8988T (cell line): ENCODE results near the gene HACD1.

Experiments
- DNase-seq: peaks from one replicate; pipeline ENCODE4 v3.0.0; 2011

The HACD1 gene

GRCh38 chr10:17617031-17617911 is at the start of gene HACD1:
HACD1 (minus strand) TSS chr10:17617374; CDS start chr10:17617339, 35 bp downstream.
- peak; percentile 86 for DNase-seq

- no peak for DNase-seq
Observed at GRCh38 chr10:17665747-17666146, 48.6 kb upstream of the HACD1 start.

GRCh38 chr10:17663450-17663849 is 46.3 kb upstream of the HACD1 start:
- DNase-seq = no peak

- no peak for DNase-seq
Observed at GRCh38 chr10:17662193-17663138, 45.3 kb upstream of the HACD1 start.

- no peak for DNase-seq
Observed at GRCh38 chr10:17661510-17661909, 44.3 kb upstream of the HACD1 start.

- DNase-seq = no peak
Observed at GRCh38 chr10:17660921-17661320, 43.7 kb upstream of the HACD1 start.

GRCh38 chr10:17659365-17659764 is 42.2 kb upstream of the HACD1 start:
- no peak for DNase-seq

- no peak for DNase-seq
Observed at GRCh38 chr10:17657103-17657500, 39.9 kb upstream of the HACD1 start.

GRCh38 chr10:17655567-17656146 is 38.5 kb upstream of the HACD1 start:
- no peak for DNase-seq

- DNase-seq = no peak
Observed at GRCh38 chr10:17655009-17655408, 37.8 kb upstream of the HACD1 start.

GRCh38 chr10:17652585-17652984 is 35.4 kb upstream of the HACD1 start:
- no peak for DNase-seq

- no peak for DNase-seq
Observed at GRCh38 chr10:17651896-17652295, 34.7 kb upstream of the HACD1 start.

GRCh38 chr10:17650416-17650815 is 33.2 kb upstream of the HACD1 start:
- no peak for DNase-seq

- no peak for DNase-seq
Observed at GRCh38 chr10:17649836-17650235, 32.7 kb upstream of the HACD1 start.

GRCh38 chr10:17649052-17649451 is 31.9 kb upstream of the HACD1 start:
- DNase-seq = no peak

- DNase-seq = no peak
Observed at GRCh38 chr10:17648243-17649035, 31.3 kb upstream of the HACD1 start.

GRCh38 chr10:17647326-17647725 is 30.2 kb upstream of the HACD1 start:
- no peak for DNase-seq

GRCh38 chr10:17645621-17646345 is 28.6 kb upstream of the HACD1 start:
- no peak for DNase-seq

GRCh38 chr10:17644485-17644943 is 27.3 kb upstream of the HACD1 start:
- DNase-seq = no peak

- peak; percentile 50 for DNase-seq
Observed at GRCh38 chr10:17643755-17644484, 26.7 kb upstream of the HACD1 start, which contains the start of gene STAM. STAM (plus strand) TSS chr10:17644151; CDS start chr10:17644340, 189 bp downstream.

GRCh38 chr10:17643339-17643754 is 26.2 kb upstream of the HACD1 start:
- DNase-seq = peak; percentile 23
